Keratinocyte (primary cell): ENCODE results near the gene AGAP1.

Source experiments
- CTCF ChIP-seq, 3 experiments: IDR thresholded peaks in 1 of 3; conservative IDR thresholded peaks in 1 of 3; optimal IDR thresholded peaks in 1 of 3; 2 replicates in 2 of 3; 3 replicates in 1 of 3; pipeline versions ENCODE3 to v1.5.1; 2011; ENCODE audit warnings: low read length in 3 of 3, mild to moderate bottlenecking in 3 of 3, moderate library complexity in 2 of 3, control low read depth in 1 of 3, inconsistent platforms in 1 of 3; ENCODE audit not compliant: insufficient read depth in 2 of 3; ENCODE audit errors: extremely low read depth in 1 of 3
- EZH2 ChIP-seq: IDR thresholded peaks from one replicate; pipeline ENCODE4 v1.6.1; 2012; ENCODE audit warnings: inconsistent platforms, mild to moderate bottlenecking, low read length, moderate library complexity

GRCh38 chr2:236161531-236161930 lies 667.7 kb downstream of the AGAP1 start:
- no peak for TF ChIP-seq CTCF (optimal IDR thresholded peaks at IDR 0.05 in 1 of 3, IDR thresholded peaks at IDR 0.05 in 1 of 3, conservative IDR thresholded peaks at IDR 0.05 in 1 of 3; ENCODE audit: extremely low read depth in 1 of 3, insufficient read depth in 2 of 3, low read length in 3 of 3)
- no peak for TF ChIP-seq EZH2
